HL-60/S4 treated with phorbol 12-myristate 13-acetate at 8.2 ng/mL for 4 days and 3 days (cell line): ENCODE results near the gene DCT.

Experiments used
- in situ Hi-C: fragments of 300-500 bp; cut with MboI; formaldehyde crosslinking; loops from 2 replicates; pipeline ENCODE4 v1.15.0; 2022; ENCODE audit warnings: low sequenced_read_pairs

The DCT gene

GRCh38 chr13:94408314-94409036, 71.0 kb downstream of the DCT start:
- in situ Hi-C loops, result no loop called here

- in situ Hi-C loops, result no loop called here
These were observed 78.6 kb downstream of the DCT start for GRCh38 chr13:94400874-94401273.

DNA sequence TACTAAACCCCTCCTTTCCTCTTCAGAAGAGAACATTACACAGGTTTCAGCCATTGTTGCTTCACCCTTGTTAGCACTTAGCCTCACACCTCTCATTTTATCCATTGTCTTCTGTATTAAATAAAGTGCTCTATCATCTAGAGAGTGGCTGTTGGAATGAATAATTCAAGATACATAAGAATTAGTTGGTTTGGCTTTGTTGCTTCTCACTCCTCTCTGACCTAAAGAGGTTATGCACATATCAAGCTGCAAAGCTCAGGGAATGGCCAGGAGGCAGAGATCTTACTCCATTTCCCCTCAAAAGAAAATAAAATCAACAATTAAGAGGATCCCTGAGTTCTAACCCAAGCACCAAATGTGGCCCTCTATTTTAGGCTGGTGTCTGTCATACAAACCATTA, 79.7 kb downstream of the DCT start:
- in situ Hi-C loops, result no loop called here

- in situ Hi-C loops, result no loop called here
These were observed 83.6 kb downstream of the DCT start for GRCh38 chr13:94395860-94396259.

DNA sequence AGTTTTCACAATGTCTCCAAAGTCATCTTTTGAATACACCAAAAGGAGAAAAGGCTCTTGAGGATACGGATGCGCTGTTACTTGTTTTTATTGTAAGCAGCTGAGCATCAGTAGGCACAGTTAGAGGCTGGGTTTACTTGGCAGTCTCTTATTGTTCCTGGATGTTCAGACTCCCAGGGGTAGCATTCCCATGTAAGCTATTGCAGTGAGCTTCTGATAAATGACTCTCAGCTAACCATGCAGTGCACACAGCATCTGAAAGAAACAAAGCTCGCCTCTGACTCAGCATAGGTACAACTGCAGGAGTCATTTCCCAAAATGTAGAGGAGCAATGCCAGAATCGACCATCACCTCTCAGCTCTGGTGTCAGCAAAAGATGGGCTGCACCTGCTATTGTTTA, 84.8 kb downstream of the DCT start:
- in situ Hi-C loops, result no loop called here

GRCh38 chr13:94390881-94391280, 88.6 kb downstream of the DCT start:
- in situ Hi-C loops, result no loop called here

DNA sequence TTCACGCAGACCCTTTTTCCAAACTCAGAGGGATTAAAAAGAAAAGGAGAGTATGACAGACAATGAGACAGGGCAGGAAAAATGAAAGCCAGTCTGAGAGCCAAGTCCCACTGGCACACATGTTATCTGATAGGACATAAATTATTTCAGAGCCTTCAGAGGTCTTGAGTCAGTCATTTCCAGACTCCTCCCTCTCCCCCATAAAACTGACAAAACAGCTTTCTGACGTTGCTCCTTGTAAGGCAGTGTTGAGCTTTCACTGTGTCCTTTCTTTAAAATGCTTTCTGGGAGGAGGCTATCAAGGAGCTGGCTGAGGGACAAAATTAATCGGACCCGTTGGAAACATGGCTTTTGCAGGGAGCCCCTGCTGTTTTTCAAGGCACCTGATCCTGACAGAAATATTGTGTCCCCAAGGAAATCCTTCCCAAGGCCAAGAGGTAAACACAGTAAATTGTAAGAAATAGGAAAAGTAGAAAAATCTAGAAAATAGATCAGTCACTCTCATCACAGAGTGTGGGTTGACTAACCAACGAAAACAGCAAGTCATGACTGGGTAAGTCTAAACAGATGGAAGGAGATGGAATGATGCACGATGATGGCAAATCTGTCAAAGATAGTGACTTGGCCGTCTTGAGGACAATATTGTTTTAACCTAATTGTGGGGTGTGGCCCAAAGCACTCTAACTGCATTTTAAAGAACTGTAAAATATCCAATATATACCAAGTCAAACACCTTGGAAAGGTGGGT, 89.7 kb downstream of the DCT start:
- in situ Hi-C loops, result no loop called here

DNA sequence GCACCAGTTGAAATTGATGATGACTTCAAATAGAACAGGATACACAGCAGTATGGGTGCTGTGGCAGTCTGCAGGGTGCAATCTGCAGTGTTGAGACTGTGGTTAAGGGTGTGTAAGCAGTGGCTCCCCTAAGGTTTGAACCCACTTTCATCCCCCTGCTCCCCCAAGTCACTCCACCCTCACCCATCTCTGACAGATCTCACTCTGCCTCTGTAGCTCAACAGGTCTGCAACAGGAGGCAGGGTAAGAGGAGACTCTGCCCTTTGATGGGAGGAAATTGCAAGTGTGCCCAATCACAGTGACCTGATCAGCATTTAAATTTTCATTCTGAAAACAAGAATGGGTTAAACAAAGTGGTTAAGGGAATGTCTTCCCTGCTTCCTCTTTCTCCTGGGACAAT, 92.4 kb downstream of the DCT start:
- in situ Hi-C loops, result no loop called here
